ACHN (cell line): ENCODE results near the gene NLRP13.

Experiments
- DNase-seq: peaks from one replicate; pipeline ENCODE4 v3.0.0-alpha.2; 2015
- in situ Hi-C: cut with HindIII; loops from 2 replicates; pipeline ENCODE4 v1.10.0; 2017; ENCODE audit warnings: low sequenced_read_pairs, low pct_ligation_motif_present, low pct_unique_long_range_greater_than_20kb

Gene NLRP13

DNA sequence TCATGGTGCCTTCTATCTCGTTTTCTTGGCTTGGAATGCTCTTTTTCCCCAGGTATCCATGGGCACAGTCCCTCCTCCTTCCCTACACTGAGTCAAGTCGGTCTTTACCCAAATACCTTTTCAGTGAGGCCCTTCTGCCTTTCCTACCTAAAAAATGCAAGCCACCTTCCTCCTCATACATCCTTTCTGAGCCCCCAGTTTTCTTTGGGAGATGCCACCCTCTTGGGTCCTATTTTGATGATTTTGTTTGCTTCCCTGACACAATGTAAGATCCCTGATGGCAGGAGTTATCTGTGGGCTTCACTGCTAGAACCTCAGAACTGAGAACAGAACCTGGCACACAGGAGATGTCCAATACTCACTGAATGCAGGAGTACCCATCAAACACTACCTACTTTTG, 22.3 kb downstream of the NLRP13 start:
- in situ Hi-C loops, result no loop called here
- no peak for DNase-seq

DNA sequence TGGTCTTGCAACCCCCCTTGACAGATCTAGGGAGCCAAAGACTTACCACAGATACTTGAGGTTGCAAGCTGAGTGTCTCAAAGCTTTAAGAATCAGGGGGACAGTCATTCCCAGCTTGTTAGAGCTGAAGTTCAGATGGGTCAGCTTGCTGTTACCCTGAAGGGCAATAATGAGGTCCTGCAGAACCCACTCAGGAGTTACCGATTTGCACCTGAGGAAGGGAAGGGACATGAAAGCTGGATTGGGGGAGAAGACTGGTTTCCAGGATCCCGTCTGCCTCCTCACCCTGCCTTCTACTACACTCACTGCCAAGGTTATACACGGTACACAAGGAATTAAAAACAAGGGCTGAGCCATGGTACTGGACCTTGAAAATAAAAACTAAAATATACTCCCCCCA, 24.4 kb downstream of the NLRP13 start:
- DNase-seq, result no peak
- in situ Hi-C loops, result no loop called here

DNA sequence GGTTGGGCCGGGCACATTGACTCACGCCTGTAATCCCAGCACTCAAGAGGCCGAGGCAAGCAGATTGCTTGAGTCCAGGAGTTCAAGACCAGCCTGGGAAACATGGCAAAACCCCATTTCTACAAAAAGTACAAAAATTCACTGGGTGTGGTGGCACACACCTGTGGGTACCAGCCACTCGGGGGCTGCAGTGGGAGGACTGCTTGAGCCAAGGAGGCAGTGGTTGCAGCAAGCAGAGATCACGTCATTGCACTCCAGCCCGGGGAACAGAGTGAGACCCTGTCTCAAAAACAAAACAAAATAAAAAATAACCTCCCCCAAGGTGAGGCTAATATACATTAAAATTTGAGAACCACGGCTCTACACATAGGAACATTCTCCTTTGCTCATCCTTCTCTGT, 24.9 kb downstream of the NLRP13 start:
- in situ Hi-C loops, result no loop called here
- DNase-seq, result no peak

DNA sequence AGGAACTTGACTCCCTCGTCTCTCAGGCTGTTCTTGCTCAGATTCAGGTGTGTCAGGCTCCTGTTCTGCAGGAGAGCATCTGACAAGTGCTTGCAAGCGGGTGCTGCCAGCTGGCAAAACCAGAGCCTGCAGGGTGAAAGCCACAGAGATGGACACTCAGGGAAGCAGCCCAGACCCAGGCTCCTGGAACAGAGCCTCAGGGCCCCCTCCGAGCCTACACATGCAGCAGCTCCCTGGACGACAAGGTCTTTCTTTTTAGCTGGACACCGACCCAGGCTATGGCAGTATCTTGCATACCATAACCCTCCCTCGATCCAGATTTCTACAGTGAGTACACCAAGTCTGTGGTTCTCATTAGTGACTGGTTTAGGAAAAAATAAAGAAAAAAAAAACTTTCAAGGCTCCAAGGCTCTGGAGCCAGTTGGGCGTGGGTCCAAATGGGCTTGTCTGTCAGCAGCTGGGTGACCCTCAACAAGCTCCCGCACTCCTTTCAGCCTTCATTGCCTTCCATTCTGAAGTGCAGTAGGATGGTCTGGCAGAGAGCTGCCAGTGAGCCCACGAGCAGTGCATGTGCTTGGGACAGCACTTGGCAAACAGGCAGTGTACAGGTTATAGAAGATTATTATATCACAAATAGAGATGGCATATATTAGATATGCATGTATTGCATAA, 29.9 kb downstream of the NLRP13 start:
- in situ Hi-C loops, result no loop called here
- DNase-seq, result no peak

DNA sequence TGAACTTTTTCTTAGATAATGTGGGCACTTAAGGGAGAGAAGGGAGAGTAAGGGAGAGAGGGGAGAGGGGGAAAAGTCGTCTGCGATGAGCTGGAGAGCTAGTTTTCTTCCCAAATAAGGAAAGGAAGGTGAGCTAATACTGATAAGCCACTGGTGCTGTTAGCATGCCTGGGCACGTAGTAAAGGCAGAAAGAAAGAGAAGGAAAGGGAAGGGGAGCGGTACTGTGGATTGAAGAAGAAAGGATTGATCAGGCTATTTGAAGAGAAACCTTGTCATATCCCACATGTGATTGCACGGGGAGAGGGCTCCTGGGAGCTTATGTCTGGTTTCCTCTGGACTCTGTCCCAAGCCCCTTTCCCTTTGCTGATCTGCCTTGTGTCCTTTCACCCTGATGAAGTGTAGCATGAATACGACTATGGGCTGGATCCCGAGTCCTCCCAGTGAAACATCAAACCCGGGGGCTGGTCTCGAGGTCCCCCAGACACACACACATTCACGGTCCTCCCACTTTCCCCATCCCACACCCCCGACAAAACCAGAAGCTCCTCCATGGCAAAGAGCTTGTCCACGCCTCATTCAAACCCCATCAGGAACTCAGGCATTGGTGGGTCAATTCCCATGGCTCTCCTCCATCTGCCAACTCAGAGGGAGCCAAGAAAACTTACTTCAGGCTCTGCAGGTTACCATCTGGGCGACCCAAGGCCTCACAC, 30.6 kb downstream of the NLRP13 start:
- in situ Hi-C loops, result no loop called here
- no peak for DNase-seq

DNA sequence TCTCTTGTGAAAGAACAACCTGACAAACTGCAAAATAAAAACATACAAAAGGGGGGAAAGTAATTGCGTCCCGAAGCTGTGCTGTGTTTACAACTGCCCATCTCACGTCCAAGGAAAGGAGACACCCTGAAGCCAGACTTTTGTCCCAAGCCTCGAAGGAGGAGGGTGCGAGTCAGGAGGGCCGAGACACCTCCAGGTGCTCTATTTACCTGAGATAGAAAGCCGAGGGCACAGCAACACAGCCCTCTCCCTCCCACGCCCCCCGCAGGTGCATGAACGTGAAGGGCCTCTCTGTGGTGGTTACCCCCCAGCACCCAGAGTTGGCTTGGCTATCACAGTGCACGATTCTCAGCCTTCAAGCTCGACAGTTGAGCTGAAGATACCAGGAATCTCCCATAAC, 33.2 kb downstream of the NLRP13 start:
- in situ Hi-C loops, result no loop called here
- no peak for DNase-seq

DNA sequence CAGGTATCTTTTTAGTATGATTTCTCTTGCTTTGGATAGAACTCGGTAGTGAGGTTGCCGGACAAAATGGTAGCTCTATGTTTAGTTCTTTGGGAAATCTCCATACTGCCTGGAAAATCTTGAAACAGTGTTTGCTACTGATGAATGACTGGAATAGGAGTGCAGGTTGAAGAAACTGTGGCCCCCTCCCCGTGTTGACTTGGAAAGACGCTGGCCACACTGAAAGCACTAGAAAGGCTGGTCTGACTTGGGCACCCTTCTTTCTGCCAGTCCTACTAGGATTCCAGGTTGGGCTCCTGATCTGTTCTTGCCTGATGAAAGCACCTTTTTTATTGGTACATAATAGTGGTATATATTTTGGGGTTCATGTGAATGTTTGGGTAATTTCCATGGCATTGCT, 49.5 kb downstream of the NLRP13 start:
- DNase-seq, result no peak
- in situ Hi-C loops, result no loop called here

DNA sequence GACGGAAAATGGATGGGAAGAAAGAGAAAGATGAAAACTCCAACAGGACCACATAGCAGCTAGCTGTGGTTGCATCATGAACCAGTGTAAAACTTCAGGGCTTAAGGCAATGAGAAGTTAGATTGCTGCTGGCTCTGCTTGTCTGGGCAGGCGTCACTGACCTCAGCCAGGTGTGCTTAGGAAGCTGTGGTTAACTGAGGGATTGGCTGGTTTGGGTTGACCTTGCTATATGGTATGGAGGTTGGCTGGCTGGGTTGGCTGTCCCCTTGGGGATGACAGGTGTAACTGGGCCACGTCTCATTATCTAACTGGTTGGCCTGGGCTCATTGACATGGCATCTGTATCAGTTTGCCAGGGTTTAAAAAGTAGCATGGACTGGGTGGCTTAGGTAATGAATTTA, 54.9 kb downstream of the NLRP13 start:
- in situ Hi-C loops, result no loop called here
- DNase-seq, result no peak

DNA sequence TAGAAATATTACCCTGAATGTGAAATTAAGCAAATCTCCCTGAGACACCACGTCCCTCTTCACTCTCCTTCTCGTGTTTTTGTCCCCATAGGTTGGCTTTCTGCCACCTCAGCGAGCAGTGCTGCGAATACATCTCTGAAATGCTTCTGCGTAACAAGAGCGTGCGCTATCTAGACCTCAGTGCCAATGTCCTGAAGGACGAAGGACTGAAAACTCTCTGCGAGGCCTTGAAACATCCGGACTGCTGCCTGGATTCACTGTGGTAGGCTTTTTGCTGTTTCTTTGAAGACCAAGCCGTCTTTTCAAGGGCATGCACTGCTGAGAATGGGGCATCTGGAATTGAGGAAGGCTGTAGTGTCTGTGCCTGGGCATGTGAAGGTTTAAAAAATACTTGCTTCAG, 61.4 kb downstream of the NLRP13 start:
- in situ Hi-C loops, result no loop called here
- DNase-seq, result no peak

DNA sequence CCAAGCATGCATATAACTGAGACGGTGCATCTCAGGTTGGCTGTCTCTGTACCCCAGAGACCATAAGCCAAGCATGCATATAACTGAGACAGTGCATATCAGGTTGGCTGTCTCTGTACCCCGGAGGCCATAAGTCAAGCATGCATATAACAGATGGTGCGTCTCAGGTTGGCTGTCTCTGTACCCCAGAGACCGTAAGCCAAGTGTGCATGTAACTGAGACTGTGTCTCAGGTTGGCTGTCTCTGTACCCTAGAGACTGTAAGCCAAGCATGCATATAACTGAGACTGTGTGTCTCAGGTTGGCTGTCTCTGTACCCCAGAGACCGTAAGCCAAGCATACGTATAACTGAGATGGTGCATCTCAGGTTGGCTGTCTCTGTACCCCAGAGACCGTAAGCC, 65.0 kb downstream of the NLRP13 start:
- DNase-seq, result no peak
- in situ Hi-C loops, result no loop called here

DNA sequence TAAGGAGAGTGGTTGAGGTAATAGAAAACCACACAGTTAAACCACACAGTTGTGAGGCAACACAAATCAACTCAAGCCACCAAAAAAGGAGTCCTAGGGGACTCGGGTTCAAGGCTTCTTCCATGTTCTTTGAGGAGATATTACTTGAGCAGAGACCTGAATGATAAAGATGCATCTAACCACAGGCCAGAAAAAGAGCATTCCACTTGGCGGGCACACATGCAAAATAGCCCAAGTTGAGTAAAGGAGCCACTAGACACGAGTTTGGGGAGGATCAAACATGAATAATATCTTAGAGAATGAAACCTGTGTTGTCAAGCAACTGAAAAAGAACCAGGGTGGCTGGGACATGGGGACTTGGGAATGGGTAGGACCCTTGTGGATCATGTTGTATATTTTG, 65.6 kb downstream of the NLRP13 start:
- no peak for DNase-seq
- in situ Hi-C loops, result no loop called here

DNA sequence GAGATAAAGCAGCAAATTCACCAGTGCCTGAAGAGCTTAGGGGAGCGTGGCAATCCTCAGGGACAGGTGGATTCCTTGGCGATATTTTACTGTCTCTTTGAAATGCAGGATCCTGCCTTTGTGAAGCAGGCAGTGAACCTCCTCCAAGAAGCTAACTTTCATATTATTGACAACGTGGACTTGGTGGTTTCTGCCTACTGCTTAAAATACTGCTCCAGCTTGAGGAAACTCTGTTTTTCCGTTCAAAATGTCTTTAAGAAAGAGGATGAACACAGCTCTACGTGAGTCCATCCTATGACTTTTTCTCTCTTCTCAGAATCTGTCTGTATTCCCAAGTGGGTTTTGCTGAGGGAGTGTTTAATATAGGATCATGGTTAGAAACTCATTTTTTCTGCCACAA, 73.2 kb downstream of the NLRP13 start:
- in situ Hi-C loops, result no loop called here
- DNase-seq, result no peak

DNA sequence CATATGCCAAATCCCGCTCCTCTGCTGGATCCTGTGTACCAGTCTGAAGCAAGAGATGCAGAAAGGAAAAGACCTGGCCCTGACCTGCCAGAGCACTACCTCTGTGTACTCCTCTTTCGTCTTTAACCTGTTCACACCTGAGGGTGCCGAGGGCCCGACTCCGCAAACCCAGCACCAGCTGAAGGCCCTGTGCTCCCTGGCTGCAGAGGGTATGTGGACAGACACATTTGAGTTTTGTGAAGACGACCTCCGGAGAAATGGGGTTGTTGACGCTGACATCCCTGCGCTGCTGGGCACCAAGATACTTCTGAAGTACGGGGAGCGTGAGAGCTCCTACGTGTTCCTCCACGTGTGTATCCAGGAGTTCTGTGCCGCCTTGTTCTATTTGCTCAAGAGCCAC, 73.7 kb downstream of the NLRP13 start:
- no peak for DNase-seq
- in situ Hi-C loops, result no loop called here

DNA sequence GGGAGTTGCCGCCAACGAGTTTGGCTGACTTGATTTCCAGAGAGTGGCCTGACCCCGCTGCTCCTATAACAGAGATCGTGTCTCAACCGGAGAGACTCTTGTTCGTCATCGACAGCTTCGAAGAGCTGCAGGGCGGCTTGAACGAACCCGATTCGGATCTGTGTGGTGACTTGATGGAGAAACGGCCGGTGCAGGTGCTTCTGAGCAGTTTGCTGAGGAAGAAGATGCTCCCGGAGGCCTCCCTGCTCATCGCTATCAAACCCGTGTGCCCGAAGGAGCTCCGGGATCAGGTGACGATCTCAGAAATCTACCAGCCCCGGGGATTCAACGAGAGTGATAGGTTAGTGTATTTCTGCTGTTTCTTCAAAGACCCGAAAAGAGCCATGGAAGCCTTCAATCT, 74.2 kb downstream of the NLRP13 start:
- no peak for DNase-seq
- in situ Hi-C loops, result no loop called here

DNA sequence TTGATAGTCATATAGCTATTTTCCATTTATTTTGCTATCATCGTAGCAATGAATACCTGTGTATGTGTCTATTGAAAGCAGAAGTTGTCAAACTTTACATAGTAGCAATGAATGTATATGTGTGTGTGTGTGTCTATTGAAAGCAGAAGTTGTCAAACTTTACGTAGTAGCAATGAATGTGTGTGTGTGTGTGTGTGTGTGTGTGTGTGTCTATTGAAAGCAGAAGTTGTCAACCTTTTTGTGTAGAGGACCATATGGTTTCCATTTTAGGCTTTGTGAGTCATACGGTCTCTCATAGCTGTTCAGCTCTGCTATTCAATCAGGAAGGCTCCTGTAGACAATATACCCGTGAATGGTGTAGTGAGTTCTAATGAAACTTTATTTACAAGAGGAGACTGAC, 75.0 kb downstream of the NLRP13 start:
- no peak for DNase-seq
- in situ Hi-C loops, result no loop called here

DNA sequence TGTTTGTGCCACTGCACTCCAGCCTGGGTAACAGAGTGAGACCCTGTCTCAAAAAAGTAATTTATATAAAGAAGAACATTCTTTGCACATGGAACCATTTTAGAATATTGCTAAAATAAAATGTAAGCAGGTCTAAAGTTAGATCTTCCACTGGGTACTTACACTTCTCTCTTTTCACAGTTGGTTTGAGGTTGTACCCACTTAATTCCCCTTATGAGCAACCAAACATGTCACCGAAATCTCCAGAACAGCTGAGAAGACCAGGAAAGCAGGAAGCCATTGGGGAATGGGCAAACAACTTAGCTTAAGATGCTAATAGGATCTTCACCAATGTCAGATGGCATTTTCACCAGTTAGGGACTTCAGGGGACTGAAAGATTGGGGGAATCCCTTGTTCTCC, 77.0 kb downstream of the NLRP13 start:
- in situ Hi-C loops, result no loop called here
- no peak for DNase-seq
